ENCODE results near the gene C1R. TPM values are rescaled to one million over a fixed set of nuclear protein-coding genes. Genes with fewer than 3 reads are reported as not detected.

The C1R gene
- total and polyA plus RNA-seq, 2 of the 8 experiments (the other 6 are each of a cell fraction or from before 2014, with no cell fraction given): 6.9 to 16.3 TPM

- TF ChIP-seq CHD7 (IDR thresholded peaks at IDR 0.05; ENCODE audit: insufficient replicate concordance, low read length) (no peak), RFX5 (IDR thresholded peaks at IDR 0.05; ENCODE audit: borderline replicate concordance, low read depth, low read length) (no peak), JUND (IDR thresholded peaks at IDR 0.05; ENCODE audit: low read length) (no peak), POU5F1 (IDR thresholded peaks at IDR 0.05; ENCODE audit: low read depth, low read length) (no peak), TAF7 (optimal IDR thresholded peaks at IDR 0.05; ENCODE audit: borderline replicate concordance, low read depth, low read length) (no peak), PHF8 (conservative IDR thresholded peaks at IDR 0.05; ENCODE audit: low read depth, low read length) (peak; percentile 38; the same call in 1 of the 2 replicates), TAF1 (IDR thresholded peaks at IDR 0.05; ENCODE audit: low read depth, low read length) (0 out of 2 replicates have a peak, but pooled peaks have one; percentile 32), KDM1A (IDR thresholded peaks at IDR 0.05; ENCODE audit: borderline replicate concordance, low read length) (peak; percentile 85; the same call in 1 of the 2 replicates), CBX8 (IDR thresholded peaks at IDR 0.05; ENCODE audit: borderline replicate concordance, low read depth, low read length) (no peak), GABPA (IDR thresholded peaks at IDR 0.05; ENCODE audit: borderline replicate concordance, insufficient read depth, low read length) (no peak)
These were observed 16.0 kb upstream of the C1R start (continued) for GRCh38 chr12:7108003-7108795.
